ENCODE measurements around the gene MSTN.
"Not testable (repeated sequence)": the region's sequence is repeated elsewhere in the genome, so short reads cannot be mapped to it uniquely, and the experiment has no call there.

Gene MSTN

GRCh38 chr2:190063624-190064023 is 1.1 kb upstream of the MSTN start:
- no peak for DNase-seq (ENCODE audit: low spot score)

DNA sequence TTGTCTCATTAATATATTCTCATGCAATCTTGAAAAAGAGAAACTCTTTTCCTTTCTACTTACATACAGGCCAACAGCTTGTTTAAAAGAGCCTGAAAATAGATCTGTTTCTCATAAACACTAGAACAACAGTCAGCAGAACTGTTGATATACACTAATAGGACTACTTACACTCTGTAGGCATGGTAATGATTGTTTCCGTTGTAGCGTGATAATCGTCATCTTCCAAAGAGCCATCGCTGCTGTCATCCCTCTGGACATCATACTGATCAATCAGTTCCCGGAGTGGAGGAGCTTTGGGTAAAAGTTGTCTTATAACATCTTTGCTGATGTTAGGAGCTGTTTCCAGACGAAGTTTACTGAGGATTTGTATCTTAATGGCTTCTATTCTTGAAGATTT is 476 bp downstream of the MSTN start:
- no peak for DNase-seq (ENCODE audit: low spot score)

GRCh38 chr2:190060626-190061025 is 1.9 kb downstream of the MSTN start:
- DNase-seq (ENCODE audit: low spot score), result no peak

DNA sequence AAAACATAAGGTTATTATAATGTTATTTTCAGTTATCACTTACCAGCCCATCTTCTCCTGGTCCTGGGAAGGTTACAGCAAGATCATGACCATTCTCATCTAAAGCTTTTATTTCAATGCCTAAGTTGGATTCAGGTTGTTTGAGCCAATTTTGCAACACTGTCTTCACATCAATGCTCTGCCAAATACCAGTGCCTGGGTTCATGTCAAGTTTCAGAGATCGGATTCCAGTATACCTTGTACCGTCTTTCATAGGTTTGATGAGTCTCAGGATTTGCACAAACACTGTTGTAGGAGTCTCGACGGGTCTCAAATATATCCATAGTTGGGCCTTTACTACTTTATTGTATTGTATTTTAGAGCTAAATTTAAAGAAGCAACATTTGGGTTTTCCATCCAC is 2.5 kb downstream of the MSTN start:
- no peak for DNase-seq (ENCODE audit: low spot score)

- no peak for DNase-seq (ENCODE audit: low spot score)
Measured at GRCh38 chr2:190053426-190053825, 9.1 kb downstream of the MSTN start.

GRCh38 chr2:190052307-190052706 is 10.2 kb downstream of the MSTN start:
- DNase-seq (ENCODE audit: low spot score), result no peak

- DNase-seq (ENCODE audit: low spot score), result no peak
Measured at GRCh38 chr2:190051223-190051622, 11.3 kb downstream of the MSTN start.

DNA sequence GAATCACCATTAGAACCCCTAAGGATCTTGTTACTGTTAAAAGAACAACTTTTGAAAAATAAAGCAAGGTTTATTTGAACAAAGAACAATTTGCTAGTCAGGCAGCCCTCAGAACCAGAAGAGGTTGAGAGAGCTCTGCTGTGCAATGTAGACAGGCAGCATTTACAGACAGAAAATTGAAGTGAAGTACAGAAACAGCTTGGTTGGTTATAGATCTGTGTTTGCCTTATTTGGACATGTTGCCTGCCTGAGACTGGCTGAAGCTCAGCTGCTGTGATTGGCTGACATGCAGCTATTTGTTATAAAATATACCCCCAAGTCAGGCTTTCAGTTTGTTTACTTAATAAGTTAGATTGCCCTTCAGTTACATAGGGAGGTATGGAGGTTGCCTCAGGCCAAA is 12.5 kb downstream of the MSTN start:
- DNase-seq (ENCODE audit: low spot score), result no peak

DNA sequence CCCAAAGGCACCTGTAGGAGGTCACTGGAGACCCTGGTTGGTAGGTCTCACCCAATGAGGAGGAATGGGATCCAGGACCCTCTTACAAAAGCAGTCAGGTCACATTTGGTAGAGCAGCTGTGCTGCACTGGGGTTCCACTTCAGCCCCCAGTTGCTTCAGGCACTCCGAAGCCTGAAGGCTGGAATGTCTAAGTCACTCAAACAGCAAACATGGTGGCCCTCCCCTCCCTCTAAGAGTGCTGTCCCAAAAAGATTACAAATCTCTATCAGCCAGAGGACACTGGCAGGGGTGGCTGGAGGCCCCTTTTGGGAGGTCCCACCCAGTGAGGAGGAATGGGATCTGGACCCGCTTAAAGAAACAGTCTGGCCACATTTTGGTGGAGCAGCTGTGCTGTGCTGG is 17.7 kb downstream of the MSTN start:
- DNase-seq (ENCODE audit: low spot score), result no peak

GRCh38 chr2:190043441-190043840 is 19.1 kb downstream of the MSTN start:
- DNase-seq (ENCODE audit: low spot score), result no peak

DNA sequence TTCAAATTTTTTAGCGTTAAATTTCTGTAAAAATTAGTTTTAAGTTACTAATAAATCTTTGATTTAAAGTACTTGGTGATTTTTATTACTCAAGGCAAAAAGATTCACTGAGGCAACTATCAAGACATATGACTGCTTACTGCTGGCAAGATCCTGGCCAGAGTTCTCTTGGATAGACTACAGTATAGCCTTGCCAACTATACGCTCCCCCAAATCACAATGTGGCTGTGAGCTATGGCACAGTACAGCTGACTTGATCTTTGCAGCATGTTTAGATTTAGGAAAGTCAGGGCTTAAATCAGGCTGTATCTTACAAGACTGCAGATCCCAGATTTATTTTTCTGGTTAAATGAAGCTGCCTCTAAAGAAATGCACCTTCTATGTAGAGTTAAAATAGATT is 26.5 kb downstream of the MSTN start:
- DNase-seq (ENCODE audit: low spot score), result no peak

GRCh38 chr2:190034417-190034816 is 28.1 kb downstream of the MSTN start:
- DNase-seq (ENCODE audit: low spot score), result not testable (repeated sequence)

DNA sequence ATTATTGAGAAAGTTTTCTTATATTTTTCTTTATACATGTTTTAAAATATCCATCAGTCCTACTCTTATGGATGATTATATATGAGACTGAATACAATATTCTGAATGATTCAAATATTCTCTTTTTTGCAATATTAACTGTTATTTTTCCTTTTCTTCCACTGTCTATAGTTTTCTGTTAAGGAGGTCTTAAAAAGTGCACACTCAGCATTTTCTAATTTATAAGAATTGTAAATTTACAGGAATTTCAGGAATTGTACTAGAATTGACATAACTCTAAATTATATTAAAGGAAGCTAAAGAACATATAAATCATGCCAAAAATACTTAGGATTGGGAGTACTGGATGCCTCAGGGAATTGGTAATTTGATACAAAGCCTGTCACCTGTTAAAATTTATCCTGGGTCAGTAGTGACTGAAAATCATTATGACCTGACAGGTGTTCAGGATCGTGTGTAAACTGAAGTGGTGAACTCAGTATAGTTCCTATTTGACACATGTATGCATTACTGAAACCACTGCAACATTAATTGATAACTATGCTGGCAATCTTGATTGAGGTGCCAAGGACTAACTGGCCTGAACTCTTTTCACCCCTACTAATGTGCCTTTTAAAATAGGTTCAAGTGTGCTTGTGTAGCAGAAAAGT is 30.4 kb downstream of the MSTN start:
- no peak for DNase-seq (ENCODE audit: low spot score)

GRCh38 chr2:190023860-190024259 is 38.7 kb downstream of the MSTN start:
- no peak for DNase-seq (ENCODE audit: low spot score)

DNA sequence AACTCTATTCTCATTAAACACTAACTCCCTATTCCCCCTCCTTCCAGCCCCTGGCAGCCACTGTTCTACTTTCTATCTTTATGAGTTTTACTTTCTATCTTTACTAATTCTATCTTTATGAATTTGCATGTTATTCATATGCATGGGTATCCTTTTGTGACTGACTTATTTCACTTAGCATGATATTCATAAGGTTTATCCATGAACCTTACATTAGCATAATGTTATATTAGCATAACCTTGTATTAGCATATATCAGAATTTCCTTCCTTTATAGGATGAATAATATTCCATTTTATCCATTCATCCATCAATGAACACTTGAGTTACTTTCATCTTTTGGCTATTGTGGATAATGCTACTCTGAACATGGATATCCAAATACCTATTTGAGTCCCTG is 41.8 kb downstream of the MSTN start:
- no peak for DNase-seq (ENCODE audit: low spot score)

GRCh38 chr2:190017837-190018236 is 44.7 kb downstream of the MSTN start:
- no peak for DNase-seq (ENCODE audit: low spot score)

GRCh38 chr2:190015969-190016368 is 46.6 kb downstream of the MSTN start:
- DNase-seq (ENCODE audit: low spot score), result not testable (repeated sequence)

All from HuH-7.5 (cell line).